ENCODE measurements around the gene SIRT7.
"Not testable (repeated sequence)": the region's sequence is repeated elsewhere in the genome, so short reads cannot be mapped to it uniquely, and the experiment has no call there.

SIRT7 gene

GRCh38 chr17:81954131-81955057 lies 36.4 kb upstream of the SIRT7 start:
- no peak for DNase-seq

GRCh38 chr17:81953443-81953842 lies 35.5 kb upstream of the SIRT7 start:
- not testable (repeated sequence) for DNase-seq

- DNase-seq = no peak
These were observed 34.8 kb upstream of the SIRT7 start for GRCh38 chr17:81952792-81953228.

- no peak for DNase-seq
These were observed 34.1 kb upstream of the SIRT7 start for GRCh38 chr17:81951785-81952684.

- DNase-seq = no peak
These were observed 32.5 kb upstream of the SIRT7 start for GRCh38 chr17:81950501-81950900.

GRCh38 chr17:81948635-81949378 lies 30.8 kb upstream of the SIRT7 start:
- DNase-seq = no peak

GRCh38 chr17:81947189-81947588 lies 29.2 kb upstream of the SIRT7 start, which contains the start of gene MYADML2:
TSS of gene MYADML2 (minus strand) at chr17:81947233. CDS start at chr17:81941741, 5,492 bp downstream.
- no peak for DNase-seq

- no peak for DNase-seq
These were observed 26.9 kb upstream of the SIRT7 start for GRCh38 chr17:81944858-81945257.

- no peak for DNase-seq
These were observed 24.2 kb upstream of the SIRT7 start for GRCh38 chr17:81942167-81942553.

GRCh38 chr17:81941484-81942166 lies 23.6 kb upstream of the SIRT7 start:
- no peak for DNase-seq

GRCh38 chr17:81940538-81941483 lies 22.8 kb upstream of the SIRT7 start:
- DNase-seq = no peak

- no peak for DNase-seq
These were observed 22.0 kb upstream of the SIRT7 start for GRCh38 chr17:81939881-81940385.

- DNase-seq = no peak
These were observed 21.2 kb upstream of the SIRT7 start for GRCh38 chr17:81939218-81939617.

GRCh38 chr17:81935709-81936084 lies 17.7 kb upstream of the SIRT7 start:
- DNase-seq = no peak

- DNase-seq = no peak
These were observed 17.1 kb upstream of the SIRT7 start for GRCh38 chr17:81934850-81935708.

- no peak for DNase-seq
These were observed 16.3 kb upstream of the SIRT7 start for GRCh38 chr17:81934098-81934757.

GRCh38 chr17:81933178-81933699 lies 15.3 kb upstream of the SIRT7 start:
- DNase-seq = no peak

GRCh38 chr17:81932333-81932983 lies 14.5 kb upstream of the SIRT7 start:
- no peak for DNase-seq
